ENCODE data around the gene PDE1C.
"Not testable (repeated sequence)": the region's sequence is repeated elsewhere in the genome, so short reads cannot be mapped to it uniquely, and the experiment has no call there.

The PDE1C gene

GRCh38 chr7:32093415-32094408 is 23.5 kb upstream of the PDE1C start:
- WGBS, 2 experiments (ENCODE audit: insufficient coverage in 2 of 2): 14 to 50% methylated on average over 1 to 2 of the region's 4 CpGs
- Histone ChIP-seq H3K4me1 (ENCODE audit: control insufficient read depth, insufficient read depth, low read length, poor library complexity, severe bottlenecking) (no peaks in the 10 kb centered on the region), H3K9me3 (ENCODE audit: control insufficient read depth, low read length) (no peaks in the 10 kb centered on the region), H3K4me3 (ENCODE audit: extremely low read depth, insufficient read depth, low read length, poor library complexity, severe bottlenecking) (no peak overlapping the region), H3K36me3 (ENCODE audit: control insufficient read depth, insufficient read depth, low read length) (no peaks in the 10 kb centered on the region), H3K27ac (ENCODE audit: low read depth, low read length, severe bottlenecking) (no peak overlapping the region)

DNA sequence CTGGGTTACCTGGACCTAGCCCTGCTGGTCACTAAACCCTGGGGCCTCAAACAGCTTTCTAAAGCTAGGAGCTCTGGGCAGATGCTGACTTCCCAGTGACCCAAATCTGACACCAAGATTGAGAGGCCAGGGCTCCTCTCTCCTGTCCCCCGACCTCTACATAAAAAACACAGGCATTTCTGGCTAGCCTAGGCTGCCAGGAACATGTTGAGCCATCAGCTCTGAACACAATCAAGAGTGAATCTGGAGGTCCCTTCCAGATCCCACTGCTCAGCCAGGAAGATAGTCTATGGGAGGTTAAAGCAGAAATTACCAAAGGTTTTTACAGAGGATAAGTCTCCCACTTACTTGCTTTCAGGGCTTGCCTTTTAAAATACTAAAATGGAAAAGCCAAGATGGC is 22.1 kb upstream of the PDE1C start:
- H3K36me3 ChIP-seq (ENCODE audit: control insufficient read depth, insufficient read depth, low read length): no peaks in the 10 kb centered on the region
- no peaks in the 10 kb centered on the region for H3K9me3 ChIP-seq (ENCODE audit: control insufficient read depth, low read length)
- 60% methylated on average over 1 of the region's 1 CpG; no CpG with 5 or more reads in 1 of the 2 experiments for WGBS, 2 experiments (ENCODE audit: insufficient coverage in 2 of 2)
- H3K27ac ChIP-seq (ENCODE audit: low read depth, low read length, severe bottlenecking): no peak overlapping the region
- H3K4me3 ChIP-seq (ENCODE audit: extremely low read depth, insufficient read depth, low read length, poor library complexity, severe bottlenecking): no peak overlapping the region
- H3K4me1 ChIP-seq (ENCODE audit: control insufficient read depth, insufficient read depth, low read length, poor library complexity, severe bottlenecking): no peaks in the 10 kb centered on the region

DNA sequence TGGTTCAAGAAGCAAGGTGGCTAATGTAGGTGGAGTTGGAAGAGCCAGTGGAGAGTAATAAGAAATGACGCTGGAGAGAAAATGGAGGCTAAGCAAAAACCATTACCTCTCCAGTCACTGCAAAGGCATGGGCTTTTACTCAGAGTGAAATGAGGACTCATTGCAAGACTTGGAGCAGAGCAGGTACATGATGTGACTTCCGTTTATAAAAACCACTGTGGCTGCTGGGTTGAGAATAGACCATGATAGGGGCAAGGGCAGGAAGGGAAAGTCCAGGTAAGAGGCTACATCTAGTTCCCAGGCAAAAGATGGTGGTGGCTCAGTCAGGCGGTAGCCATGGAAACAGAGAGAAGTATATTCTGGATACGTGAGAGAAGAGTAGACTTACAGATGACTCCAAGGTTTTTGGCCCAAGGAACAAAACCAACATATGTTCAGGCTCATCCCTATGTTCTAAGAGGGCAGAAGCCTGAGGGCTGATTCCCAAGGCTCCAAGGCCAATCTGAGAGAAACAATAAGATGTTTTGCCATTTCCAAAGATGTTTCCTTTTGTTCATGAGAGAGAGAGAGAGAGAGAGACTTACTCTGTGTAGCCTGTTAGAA is 21.5 kb upstream of the PDE1C start:
- H3K36me3 ChIP-seq (ENCODE audit: control insufficient read depth, insufficient read depth, low read length): no peaks in the 10 kb centered on the region
- WGBS, 2 experiments (ENCODE audit: insufficient coverage in 2 of 2): 87 to 94% methylated on average over 2 to 3 of the region's 4 CpGs
- no peaks in the 10 kb centered on the region for H3K9me3 ChIP-seq (ENCODE audit: control insufficient read depth, low read length)
- H3K4me1 ChIP-seq (ENCODE audit: control insufficient read depth, insufficient read depth, low read length, poor library complexity, severe bottlenecking): no peaks in the 10 kb centered on the region
- H3K27ac ChIP-seq (ENCODE audit: low read depth, low read length, severe bottlenecking): no peak overlapping the region
- H3K4me3 ChIP-seq (ENCODE audit: extremely low read depth, insufficient read depth, low read length, poor library complexity, severe bottlenecking): no peak overlapping the region

DNA sequence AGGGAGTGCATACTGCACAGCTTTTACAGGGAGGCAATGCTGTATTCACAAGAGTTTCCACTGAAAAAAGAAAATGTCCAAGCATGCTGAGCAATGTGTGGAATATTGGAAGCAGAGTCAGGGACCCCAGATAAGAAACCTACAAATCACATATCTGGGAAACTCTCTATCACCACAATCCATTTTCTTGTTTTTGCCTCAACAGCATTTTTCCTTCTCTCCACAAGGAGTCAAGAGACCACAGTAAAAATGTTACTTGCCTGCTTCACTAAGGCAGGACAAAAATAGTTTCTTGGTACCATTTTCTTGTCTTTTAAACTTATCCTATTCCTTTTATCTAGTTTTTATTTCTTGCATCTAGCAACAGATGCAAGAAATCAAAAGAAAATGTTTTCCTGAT is 19.5 kb upstream of the PDE1C start:
- Histone ChIP-seq H3K4me3 (ENCODE audit: extremely low read depth, insufficient read depth, low read length, poor library complexity, severe bottlenecking) (no peak overlapping the region), H3K4me1 (ENCODE audit: control insufficient read depth, insufficient read depth, low read length, poor library complexity, severe bottlenecking) (no peaks in the 10 kb centered on the region), H3K9me3 (ENCODE audit: control insufficient read depth, low read length) (no peaks in the 10 kb centered on the region), H3K36me3 (ENCODE audit: control insufficient read depth, insufficient read depth, low read length) (no peaks in the 10 kb centered on the region), H3K27ac (ENCODE audit: low read depth, low read length, severe bottlenecking) (no peak overlapping the region)

GRCh38 chr7:32089256-32089655 is 19.0 kb upstream of the PDE1C start:
- Histone ChIP-seq H3K4me3 (ENCODE audit: extremely low read depth, insufficient read depth, low read length, poor library complexity, severe bottlenecking) (no peak overlapping the region), H3K4me1 (ENCODE audit: control insufficient read depth, insufficient read depth, low read length, poor library complexity, severe bottlenecking) (no peaks in the 10 kb centered on the region), H3K27ac (ENCODE audit: low read depth, low read length, severe bottlenecking) (no peak overlapping the region), H3K36me3 (ENCODE audit: control insufficient read depth, insufficient read depth, low read length) (no peaks in the 10 kb centered on the region), H3K9me3 (ENCODE audit: control insufficient read depth, low read length) (no peaks in the 10 kb centered on the region)
- WGBS, 2 experiments (ENCODE audit: insufficient coverage in 2 of 2): 88 to 94% methylated on average over 4 to 5 of the region's 5 CpGs

GRCh38 chr7:32088451-32088881 is 18.3 kb upstream of the PDE1C start:
- Histone ChIP-seq H3K9me3 (ENCODE audit: control insufficient read depth, low read length) (no peaks in the 10 kb centered on the region), H3K4me1 (ENCODE audit: control insufficient read depth, insufficient read depth, low read length, poor library complexity, severe bottlenecking) (no peaks in the 10 kb centered on the region), H3K27ac (ENCODE audit: low read depth, low read length, severe bottlenecking) (no peak overlapping the region), H3K4me3 (ENCODE audit: extremely low read depth, insufficient read depth, low read length, poor library complexity, severe bottlenecking) (no peak overlapping the region), H3K36me3 (ENCODE audit: control insufficient read depth, insufficient read depth, low read length) (no peaks in the 10 kb centered on the region)
- 79 to 81% methylated on average over 14 to 15 of the region's 18 CpGs for WGBS, 2 experiments (ENCODE audit: insufficient coverage in 2 of 2)

DNA sequence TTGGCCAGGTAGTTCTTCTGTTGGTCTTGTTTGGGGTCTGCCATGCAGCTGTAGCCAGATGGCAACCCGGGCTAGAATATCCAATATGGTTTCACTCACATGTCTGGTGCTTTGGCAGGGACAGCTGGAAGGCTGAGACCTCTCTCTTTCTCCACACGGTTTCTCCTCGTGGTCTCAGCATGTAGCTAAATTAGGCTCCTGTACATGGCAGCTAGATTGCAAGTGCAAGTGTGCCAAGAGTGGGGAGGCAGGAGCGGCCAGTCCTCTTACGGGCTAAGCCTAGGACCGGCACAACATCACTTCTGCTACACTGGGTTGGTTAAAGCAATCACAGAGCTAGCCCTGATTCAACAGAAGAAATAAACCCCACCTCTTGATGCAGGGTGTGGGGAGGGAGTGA is 9.3 kb upstream of the PDE1C start:
- Histone ChIP-seq H3K36me3 (ENCODE audit: control insufficient read depth, insufficient read depth, low read length) (no peaks in the 10 kb centered on the region), H3K4me3 (ENCODE audit: extremely low read depth, insufficient read depth, low read length, poor library complexity, severe bottlenecking) (no peak overlapping the region), H3K9me3 (ENCODE audit: control insufficient read depth, low read length) (no peaks in the 10 kb centered on the region), H3K27ac (ENCODE audit: low read depth, low read length, severe bottlenecking) (no peak overlapping the region), H3K4me1 (ENCODE audit: control insufficient read depth, insufficient read depth, low read length, poor library complexity, severe bottlenecking) (no peaks in the 10 kb centered on the region)
- WGBS, 2 experiments (ENCODE audit: insufficient coverage in 2 of 2): 96% methylated on average over 3 to 5 of the region's 6 CpGs

- H3K4me3 ChIP-seq (ENCODE audit: extremely low read depth, insufficient read depth, low read length, poor library complexity, severe bottlenecking): no peak overlapping the region
- WGBS, 2 experiments (ENCODE audit: insufficient coverage in 2 of 2): 67% methylated on average over 1 of the region's 2 CpGs; no CpG with 5 or more reads in 1 of the 2 experiments
- H3K4me1 ChIP-seq (ENCODE audit: control insufficient read depth, insufficient read depth, low read length, poor library complexity, severe bottlenecking): no peaks in the 10 kb centered on the region
These were observed 8.6 kb upstream of the PDE1C start for GRCh38 chr7:32078824-32079223.

DNA sequence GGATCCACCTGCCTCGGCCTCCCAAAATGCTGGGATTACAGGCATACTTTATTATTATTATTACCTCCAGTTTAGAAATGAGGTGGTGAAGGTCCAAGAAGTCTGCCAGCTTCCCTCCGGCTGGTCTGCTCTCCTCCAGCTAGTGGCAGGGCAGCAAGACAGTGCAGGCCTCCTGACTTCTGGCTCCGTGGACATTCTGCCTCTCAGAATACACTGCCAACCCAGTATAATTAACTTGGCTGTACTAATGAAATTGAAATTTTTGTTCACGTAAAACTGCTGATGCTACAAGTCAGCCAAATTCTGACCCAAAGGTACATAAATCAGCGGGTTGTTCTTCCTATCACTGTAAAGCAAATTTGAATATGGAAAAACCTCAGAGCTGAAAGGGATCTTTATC is 7.6 kb upstream of the PDE1C start:
- no peak overlapping the region for H3K27ac ChIP-seq (ENCODE audit: low read depth, low read length, severe bottlenecking)
- no peaks in the 10 kb centered on the region for H3K9me3 ChIP-seq (ENCODE audit: control insufficient read depth, low read length)
- no peaks in the 10 kb centered on the region for H3K4me1 ChIP-seq (ENCODE audit: control insufficient read depth, insufficient read depth, low read length, poor library complexity, severe bottlenecking)
- H3K36me3 ChIP-seq (ENCODE audit: control insufficient read depth, insufficient read depth, low read length): no peaks in the 10 kb centered on the region
- 94 to 100% methylated on average over 1 to 2 of the region's 5 CpGs for WGBS, 2 experiments (ENCODE audit: insufficient coverage in 2 of 2)
- no peak overlapping the region for H3K4me3 ChIP-seq (ENCODE audit: extremely low read depth, insufficient read depth, low read length, poor library complexity, severe bottlenecking)

More at GRCh38 chr7:32078824-32079223, 8.6 kb upstream of the PDE1C start:
- H3K36me3 ChIP-seq (ENCODE audit: control insufficient read depth, insufficient read depth, low read length): no peaks in the 10 kb centered on the region
- no peaks in the 10 kb centered on the region for H3K9me3 ChIP-seq (ENCODE audit: control insufficient read depth, low read length)
- H3K27ac ChIP-seq (ENCODE audit: low read depth, low read length, severe bottlenecking): no peak overlapping the region

DNA sequence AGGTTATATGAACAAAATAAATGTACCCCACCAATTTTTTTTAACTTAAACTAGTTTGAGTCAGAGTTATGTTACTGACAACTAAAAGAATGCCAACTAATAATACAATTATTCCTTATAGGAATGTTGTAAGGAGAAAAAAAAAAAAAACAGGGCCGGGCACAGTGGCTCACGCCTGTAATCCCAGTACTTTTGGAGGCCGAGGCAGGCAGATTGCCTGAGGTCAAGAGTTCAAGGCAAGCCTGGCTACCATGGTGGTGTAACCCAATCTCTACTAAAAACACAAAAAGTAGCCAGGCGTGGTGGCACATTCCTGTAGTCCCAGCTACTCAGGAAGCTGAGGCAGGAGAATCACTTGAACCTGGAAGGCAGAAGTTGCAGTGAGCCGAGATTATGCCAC is 6.6 kb upstream of the PDE1C start:
- not testable (repeated sequence) for H3K27ac ChIP-seq (ENCODE audit: low read depth, low read length, severe bottlenecking); H3K4me3 ChIP-seq (ENCODE audit: extremely low read depth, insufficient read depth, low read length, poor library complexity, severe bottlenecking); H3K36me3 ChIP-seq (ENCODE audit: control insufficient read depth, insufficient read depth, low read length); H3K9me3 ChIP-seq (ENCODE audit: control insufficient read depth, low read length); H3K4me1 ChIP-seq (ENCODE audit: control insufficient read depth, insufficient read depth, low read length, poor library complexity, severe bottlenecking)
- WGBS, 2 experiments (ENCODE audit: insufficient coverage in 2 of 2): 80 to 100% methylated on average over 1 of the region's 5 CpGs

DNA sequence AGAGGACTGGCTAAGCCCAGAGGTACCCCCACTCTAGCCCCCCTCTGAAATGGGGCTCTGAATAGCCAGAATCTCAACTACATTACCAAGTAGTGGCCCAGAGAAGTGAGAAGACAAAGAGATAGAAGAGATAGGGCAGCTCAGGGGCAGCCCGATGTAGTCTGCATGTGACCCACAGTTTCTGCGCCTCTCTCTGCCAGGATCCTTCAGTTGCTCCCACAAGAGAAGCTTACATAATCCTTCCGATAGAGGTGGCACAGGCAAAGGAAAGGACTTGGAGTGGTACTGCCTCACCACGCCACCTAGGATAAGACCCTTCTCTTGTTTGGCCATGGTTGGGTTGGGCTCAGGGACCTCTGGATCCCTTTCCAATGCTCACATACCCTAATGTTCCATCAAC is 5.4 kb upstream of the PDE1C start:
- H3K27ac ChIP-seq (ENCODE audit: low read depth, low read length, severe bottlenecking): no peak overlapping the region
- H3K4me1 ChIP-seq (ENCODE audit: control insufficient read depth, insufficient read depth, low read length, poor library complexity, severe bottlenecking): no peaks in the 10 kb centered on the region
- no peak overlapping the region for H3K4me3 ChIP-seq (ENCODE audit: extremely low read depth, insufficient read depth, low read length, poor library complexity, severe bottlenecking)
- H3K9me3 ChIP-seq (ENCODE audit: control insufficient read depth, low read length): no peaks in the 10 kb centered on the region
- H3K36me3 ChIP-seq (ENCODE audit: control insufficient read depth, insufficient read depth, low read length): no peaks in the 10 kb centered on the region
- WGBS, 2 experiments (ENCODE audit: insufficient coverage in 2 of 2): 93 to 100% methylated on average over 1 to 4 of the region's 4 CpGs

Data from mesodermal cell (in vitro differentiated cells).